Lower leg skin (tissue), 4 donors: ENCODE data around the gene PTPRN2. TPM values are rescaled to one million over a fixed set of nuclear protein-coding genes. Genes with fewer than 3 reads are reported as not detected.
"Not testable (repeated sequence)": the region's sequence is repeated elsewhere in the genome, so short reads cannot be mapped to it uniquely, and the experiment has no call there.

ENCODE experiments used
- DNase-seq, 2 donors: peaks; one replicate each; pipeline ENCODE4 v3.0.0-alpha.2; 2019; ENCODE audit warnings: low spot score in 2 of 2
- H3K4me3 ChIP-seq: fragments of 200-600 bp; sonication (generic); 2 replicates; pipeline ENCODE4 v1.5.1; 2017; ENCODE audit warnings: mild to moderate bottlenecking, low read depth; ENCODE audit not compliant: poor library complexity, severe bottlenecking
- CTCF ChIP-seq, 3 donors: fragments of 450-650 bp; IDR thresholded peaks; one replicate each; pipeline ENCODE4 v1.5.1; 2016; ENCODE audit warnings: antibody characterized with exemption in 3 of 3, mild to moderate bottlenecking in 3 of 3, moderate library complexity in 2 of 3
- POLR2A ChIP-seq, 2 donors: fragments of 450-650 bp; IDR thresholded peaks; one replicate each; pipeline ENCODE4 v1.6.1; 2016 to 2017; ENCODE audit warnings: antibody characterized with exemption in 2 of 2, mild to moderate bottlenecking in 1 of 2, moderate library complexity in 1 of 2
- WGBS, 2 donors: methylation state at CpG; one replicate each; pipeline ENCODE4 v1.1.5; 2018; 5-methylcytosine and 5-hydroxymethylcytosine counted together
- intact Hi-C: fragments of 100-400 bp; cut with DNase I; formaldehyde crosslinking; loops from one replicate; pipeline ENCODE4 v1.15.0; 2023; ENCODE audit warnings: low total_unique reads
- total RNA-seq, 4 donors: library from RNA; depleted of rRNA; stranded (reverse); fragments of >200 nt; gene quantifications; one replicate each; pipeline ENCODE4 v1.1.0, GENCODE V29; 2016

PTPRN2 gene
- total RNA-seq, 4 donors from 2014 or later: 0.11 to 1.6 (median 0.92) TPM

- WGBS, 2 donors: 57 to 73% methylated on average over 10 of the region's 10 CpGs
- TF ChIP-seq POLR2A (IDR thresholded peaks at IDR 0.05) (no peak), CTCF (IDR thresholded peaks at IDR 0.05) (no peak)
- no peak overlapping the region for H3K4me3 ChIP-seq
- intact Hi-C loops: no loop called here
- no peak for DNase-seq
These were observed 286.4 kb downstream of the PTPRN2 start for GRCh38 chr7:158301207-158301606.

GRCh38 chr7:158300427-158300826 is 287.2 kb downstream of the PTPRN2 start:
- no peak for TF ChIP-seq POLR2A (IDR thresholded peaks at IDR 0.05)
- no peak for TF ChIP-seq CTCF (IDR thresholded peaks at IDR 0.05)
- DNase-seq: peak in 1 of 2 donors; percentile 60
- no peak overlapping the region for H3K4me3 ChIP-seq
- intact Hi-C loops: no loop called here
- WGBS, 2 donors: 81 to 88% methylated on average over 16 of the region's 16 CpGs

GRCh38 chr7:158299607-158300006 is 288.0 kb downstream of the PTPRN2 start:
- DNase-seq: no peak
- WGBS, 2 donors: 58 to 79% methylated on average over 4 of the region's 4 CpGs
- intact Hi-C loops: no loop called here

GRCh38 chr7:158296798-158297104 is 290.9 kb downstream of the PTPRN2 start:
- 90 to 94% methylated on average over 7 of the region's 7 CpGs for WGBS, 2 donors
- no peak for TF ChIP-seq CTCF (IDR thresholded peaks at IDR 0.05)
- no peak for TF ChIP-seq POLR2A (IDR thresholded peaks at IDR 0.05)
- DNase-seq: peak in 1 of 2 donors; percentile 79
- no peak overlapping the region for H3K4me3 ChIP-seq
- intact Hi-C loops: no loop called here

More at GRCh38 chr7:158299607-158300006, 288.0 kb downstream of the PTPRN2 start:
- no peak overlapping the region for H3K4me3 ChIP-seq
- TF ChIP-seq POLR2A (IDR thresholded peaks at IDR 0.05): no peak
- no peak for TF ChIP-seq CTCF (IDR thresholded peaks at IDR 0.05)

- TF ChIP-seq POLR2A (IDR thresholded peaks at IDR 0.05) (no peak), CTCF (IDR thresholded peaks at IDR 0.05) (no peak)
- DNase-seq: peak in 1 of 2 donors; percentile 65
- H3K4me3 ChIP-seq: no peak overlapping the region
- intact Hi-C loops: no loop called here
- 92 to 93% methylated on average over 16 of the region's 16 CpGs for WGBS, 2 donors
These were observed 291.4 kb downstream of the PTPRN2 start for GRCh38 chr7:158295966-158296797.

- WGBS, 2 donors: 94 to 95% methylated on average over 29 of the region's 29 CpGs
- DNase-seq: peak in 1 of 2 donors; percentile 68
- intact Hi-C loops, H3K4me3 ChIP-seq: not testable (repeated sequence)
These were observed 293.0 kb downstream of the PTPRN2 start for GRCh38 chr7:158294468-158295215.
